ENCODE results near the gene CEPT1.

Gene CEPT1

GRCh38 chr1:111228748-111229126, 88.7 kb downstream of the CEPT1 start:
- TF ChIP-seq CTCF (IDR thresholded peaks at IDR 0.05; ENCODE audit: insufficient read depth, missing control alignments), result no peak
- FAIRE-seq, result no peak
- DNase-seq (ENCODE audit: insufficient read length, low spot score), result no peak

GRCh38 chr1:111232134-111232533, 92.1 kb downstream of the CEPT1 start:
- DNase-seq (ENCODE audit: insufficient read length, low spot score) (no peak), FAIRE-seq (no peak)
- no peak for TF ChIP-seq CTCF (IDR thresholded peaks at IDR 0.05; ENCODE audit: insufficient read depth, missing control alignments)

GRCh38 chr1:111234258-111234657, 94.2 kb downstream of the CEPT1 start:
- no peak for TF ChIP-seq CTCF (IDR thresholded peaks at IDR 0.05; ENCODE audit: insufficient read depth, missing control alignments)
- FAIRE-seq (no peak), DNase-seq (ENCODE audit: insufficient read length, low spot score) (no peak)
